ENCODE data around the gene TMEM154.

- no peak for TF ChIP-seq EZH2 (IDR thresholded peaks at IDR 0.05; ENCODE audit: borderline replicate concordance, insufficient read depth, low read length, poor library complexity, severe bottlenecking)
- no peak for TF ChIP-seq CTCF (IDR thresholded peaks at IDR 0.05; ENCODE audit: poor library complexity, severe bottlenecking)
- no peak for TF ChIP-seq SMC3 (conservative IDR thresholded peaks at IDR 0.05; ENCODE audit: poor library complexity)
These were observed 34.3 kb upstream of the TMEM154 start for GRCh38 chr4:152713951-152714705.
